ENCODE results near the gene RANBP3.

Gene RANBP3

GRCh38 chr19:5947435-5947834 lies 30.5 kb downstream of the RANBP3 start:
- Histone ChIP-seq H3K9ac (ENCODE audit: low read length in 2 of 2) (peak overlapping the region; percentile 36 to 58), H3K27ac (ENCODE audit: low read length) (peak overlapping the region; percentile 88), H3K27me3 (ENCODE audit: control insufficient read depth in 1 of 2, insufficient read depth in 2 of 2, low read length in 2 of 2) (no peaks in the 10 kb centered on the region), H3K36me3 (ENCODE audit: control insufficient read depth in 2 of 2, insufficient read depth in 2 of 2, low read length in 2 of 2) (no peaks in the 10 kb centered on the region), H3K4me1 (ENCODE audit: control insufficient read depth, insufficient read depth, low read length) (peaks cover 87% of the 10 kb centered on the region), H3K9me3 (ENCODE audit: control insufficient read depth in 2 of 2, low read length in 2 of 2) (no peaks in the 10 kb centered on the region), H3K4me3 (ENCODE audit: low read length in 2 of 2) (peak overlapping the region in 1 of 2 donors; percentile 47)

- peak overlapping the region in 1 of 2 donors; percentile 38 for H3K9ac ChIP-seq (ENCODE audit: low read length in 2 of 2)
Measured at GRCh38 chr19:5943623-5944022, 34.3 kb downstream of the RANBP3 start.

GRCh38 chr19:5943045-5943444 lies 34.9 kb downstream of the RANBP3 start:
- no peaks in the 10 kb centered on the region for H3K9me3 ChIP-seq (ENCODE audit: control insufficient read depth in 2 of 2, low read length in 2 of 2)
- H3K4me3 ChIP-seq (ENCODE audit: low read length in 2 of 2): no peak overlapping the region
- H3K36me3 ChIP-seq (ENCODE audit: control insufficient read depth in 2 of 2, insufficient read depth in 2 of 2, low read length in 2 of 2): peaks cover 11 to 20% of the 10 kb centered on the region in 2 donors
- peak overlapping the region; percentile 69 for H3K27ac ChIP-seq (ENCODE audit: low read length)
- peaks cover 71% of the 10 kb centered on the region for H3K4me1 ChIP-seq (ENCODE audit: control insufficient read depth, insufficient read depth, low read length)
- H3K9ac ChIP-seq (ENCODE audit: low read length in 2 of 2): no peak overlapping the region
- H3K27me3 ChIP-seq (ENCODE audit: control insufficient read depth in 1 of 2, insufficient read depth in 2 of 2, low read length in 2 of 2): no peaks in the 10 kb centered on the region

More at GRCh38 chr19:5943623-5944022, 34.3 kb downstream of the RANBP3 start:
- Histone ChIP-seq H3K27me3 (ENCODE audit: control insufficient read depth in 1 of 2, insufficient read depth in 2 of 2, low read length in 2 of 2) (no peaks in the 10 kb centered on the region), H3K36me3 (ENCODE audit: control insufficient read depth in 2 of 2, insufficient read depth in 2 of 2, low read length in 2 of 2) (peaks cover 11 to 20% of the 10 kb centered on the region in 2 donors), H3K4me3 (ENCODE audit: low read length in 2 of 2) (no peak overlapping the region), H3K9me3 (ENCODE audit: control insufficient read depth in 2 of 2, low read length in 2 of 2) (no peaks in the 10 kb centered on the region), H3K27ac (ENCODE audit: low read length) (peak overlapping the region; percentile 69), H3K4me1 (ENCODE audit: control insufficient read depth, insufficient read depth, low read length) (peaks cover 75% of the 10 kb centered on the region)

DNA sequence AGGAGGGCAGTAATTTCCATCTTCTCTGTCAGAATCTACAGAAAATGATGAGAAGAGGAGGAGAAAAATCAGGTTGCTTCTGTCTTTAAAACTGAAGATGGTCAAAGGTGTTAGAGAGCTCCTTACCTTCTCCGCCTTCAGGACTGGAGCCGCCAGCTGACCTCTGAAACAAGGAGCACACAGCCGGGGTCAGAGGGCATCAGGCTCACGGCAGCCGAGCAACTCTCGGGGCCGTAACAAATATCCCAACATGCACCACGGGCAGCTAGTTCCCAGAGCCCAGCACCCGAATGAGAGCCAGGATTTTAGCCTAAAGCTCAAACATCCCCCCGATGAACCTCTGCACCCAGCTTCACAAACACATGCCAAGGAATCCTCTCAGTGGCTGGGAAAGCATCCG lies 36.3 kb downstream of the RANBP3 start:
- Histone ChIP-seq H3K27me3 (ENCODE audit: control insufficient read depth in 1 of 2, insufficient read depth in 2 of 2, low read length in 2 of 2) (no peaks in the 10 kb centered on the region), H3K27ac (ENCODE audit: low read length) (peak overlapping the region; percentile 69), H3K4me3 (ENCODE audit: low read length in 2 of 2) (peak overlapping the region in 1 of 2 donors; percentile 44), H3K4me1 (ENCODE audit: control insufficient read depth, insufficient read depth, low read length) (peaks cover 59% of the 10 kb centered on the region), H3K9ac (ENCODE audit: low read length in 2 of 2) (peak overlapping the region in 1 of 2 donors; percentile 0), H3K9me3 (ENCODE audit: control insufficient read depth in 2 of 2, low read length in 2 of 2) (no peaks in the 10 kb centered on the region), H3K36me3 (ENCODE audit: control insufficient read depth in 2 of 2, insufficient read depth in 2 of 2, low read length in 2 of 2) (peaks cover 11 to 31% of the 10 kb centered on the region in 2 donors)

DNA sequence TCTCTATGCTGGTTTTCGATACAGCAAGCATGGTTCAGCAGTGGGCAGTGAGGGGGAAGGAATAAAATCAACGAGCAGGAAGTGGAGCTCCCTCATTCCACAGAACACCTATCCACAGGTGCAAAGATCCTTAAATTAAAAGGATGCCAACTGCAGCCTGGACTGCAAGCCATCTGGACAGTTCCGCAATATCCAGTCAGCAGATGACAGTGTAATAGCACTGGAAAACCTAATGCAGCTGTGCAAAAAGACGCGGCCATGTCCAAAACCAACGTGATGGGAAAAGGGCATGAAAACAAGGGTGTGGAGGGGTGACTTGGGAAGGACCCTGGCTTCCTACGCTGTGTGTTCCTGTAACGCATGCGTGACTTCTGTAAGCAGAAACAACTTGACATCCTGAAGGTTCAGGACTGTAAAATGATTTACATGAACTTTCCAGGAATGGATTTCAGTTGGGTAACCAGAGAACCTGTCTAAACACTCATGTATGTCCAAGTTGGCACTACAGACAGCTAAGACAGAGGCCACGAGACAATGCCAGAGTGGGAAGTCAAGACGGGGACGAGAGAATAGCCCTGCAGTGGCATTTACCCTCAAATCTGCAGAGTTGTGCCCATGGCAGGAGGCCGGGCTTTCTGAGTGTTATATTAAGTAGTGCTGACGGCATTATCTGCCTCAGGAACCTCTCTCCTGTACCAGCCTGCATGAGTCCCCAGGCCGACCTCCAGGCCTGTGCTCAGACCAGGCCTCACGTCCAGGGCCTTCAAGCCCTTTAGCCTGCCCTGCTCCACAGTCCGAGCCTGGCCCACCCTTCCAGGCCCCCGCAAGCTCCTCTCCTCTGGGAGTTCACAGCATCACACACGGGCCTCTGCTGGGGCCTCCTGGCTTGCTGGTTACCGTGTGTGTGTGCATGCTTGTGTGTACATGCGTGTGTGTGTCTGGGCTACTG lies 37.4 kb downstream of the RANBP3 start:
- Histone ChIP-seq H3K36me3 (ENCODE audit: control insufficient read depth in 2 of 2, insufficient read depth in 2 of 2, low read length in 2 of 2) (peaks cover 11 to 35% of the 10 kb centered on the region in 2 donors), H3K9ac (ENCODE audit: low read length in 2 of 2) (peak overlapping the region in 1 of 2 donors; percentile 5)

GRCh38 chr19:5937550-5937949 lies 40.4 kb downstream of the RANBP3 start:
- Histone ChIP-seq H3K4me3 (ENCODE audit: low read length in 2 of 2) (no peak overlapping the region), H3K4me1 (ENCODE audit: control insufficient read depth, insufficient read depth, low read length) (peaks cover 69% of the 10 kb centered on the region), H3K27ac (ENCODE audit: low read length) (no peak overlapping the region), H3K36me3 (ENCODE audit: control insufficient read depth in 2 of 2, insufficient read depth in 2 of 2, low read length in 2 of 2) (peaks cover 11 to 35% of the 10 kb centered on the region in 2 donors), H3K27me3 (ENCODE audit: control insufficient read depth in 1 of 2, insufficient read depth in 2 of 2, low read length in 2 of 2) (no peaks in the 10 kb centered on the region), H3K9ac (ENCODE audit: low read length in 2 of 2) (no peak overlapping the region), H3K9me3 (ENCODE audit: control insufficient read depth in 2 of 2, low read length in 2 of 2) (no peaks in the 10 kb centered on the region)

More for the DNA sequence above, 37.4 kb downstream of the RANBP3 start:
- peaks cover 63% of the 10 kb centered on the region for H3K4me1 ChIP-seq (ENCODE audit: control insufficient read depth, insufficient read depth, low read length)
- H3K27me3 ChIP-seq (ENCODE audit: control insufficient read depth in 1 of 2, insufficient read depth in 2 of 2, low read length in 2 of 2): no peaks in the 10 kb centered on the region
- H3K4me3 ChIP-seq (ENCODE audit: low read length in 2 of 2): no peak overlapping the region
- no peaks in the 10 kb centered on the region for H3K9me3 ChIP-seq (ENCODE audit: control insufficient read depth in 2 of 2, low read length in 2 of 2)
- H3K27ac ChIP-seq (ENCODE audit: low read length): peak overlapping the region; percentile 69

DNA sequence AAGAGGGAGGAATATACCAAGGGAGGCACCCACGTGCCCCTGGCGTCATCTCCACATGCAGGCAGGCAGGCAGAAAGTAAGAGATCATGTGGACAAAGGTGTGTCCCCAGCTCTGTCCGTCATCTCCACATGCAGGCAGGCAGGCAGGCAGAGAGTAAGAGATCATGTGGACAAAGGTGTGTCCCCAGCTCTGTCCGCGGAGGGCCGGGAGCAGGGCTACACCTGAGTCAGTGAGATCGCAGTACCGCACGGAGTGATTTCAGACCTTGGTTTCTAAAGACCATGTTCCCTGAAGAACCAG lies 41.7 kb downstream of the RANBP3 start:
- Histone ChIP-seq H3K9me3 (ENCODE audit: control insufficient read depth in 2 of 2, low read length in 2 of 2) (no peaks in the 10 kb centered on the region), H3K4me1 (ENCODE audit: control insufficient read depth, insufficient read depth, low read length) (peaks cover 70% of the 10 kb centered on the region), H3K27ac (ENCODE audit: low read length) (no peak overlapping the region), H3K4me3 (ENCODE audit: low read length in 2 of 2) (no peak overlapping the region), H3K27me3 (ENCODE audit: control insufficient read depth in 1 of 2, insufficient read depth in 2 of 2, low read length in 2 of 2) (no peaks in the 10 kb centered on the region), H3K36me3 (ENCODE audit: control insufficient read depth in 2 of 2, insufficient read depth in 2 of 2, low read length in 2 of 2) (peaks cover 11 to 32% of the 10 kb centered on the region in 2 donors), H3K9ac (ENCODE audit: low read length in 2 of 2) (no peak overlapping the region)

GRCh38 chr19:5935473-5936291 lies 42.3 kb downstream of the RANBP3 start:
- H3K36me3 ChIP-seq (ENCODE audit: control insufficient read depth in 2 of 2, insufficient read depth in 2 of 2, low read length in 2 of 2): peaks cover 11 to 28% of the 10 kb centered on the region in 2 donors
- peaks cover 69% of the 10 kb centered on the region for H3K4me1 ChIP-seq (ENCODE audit: control insufficient read depth, insufficient read depth, low read length)
- H3K9ac ChIP-seq (ENCODE audit: low read length in 2 of 2): no peak overlapping the region
- peak overlapping the region in 1 of 2 donors; percentile 15 for H3K4me3 ChIP-seq (ENCODE audit: low read length in 2 of 2)
- no peaks in the 10 kb centered on the region for H3K9me3 ChIP-seq (ENCODE audit: control insufficient read depth in 2 of 2, low read length in 2 of 2)
- no peaks in the 10 kb centered on the region for H3K27me3 ChIP-seq (ENCODE audit: control insufficient read depth in 1 of 2, insufficient read depth in 2 of 2, low read length in 2 of 2)
- no peak overlapping the region for H3K27ac ChIP-seq (ENCODE audit: low read length)

GRCh38 chr19:5934774-5935472 lies 43.0 kb downstream of the RANBP3 start:
- no peaks in the 10 kb centered on the region for H3K27me3 ChIP-seq (ENCODE audit: control insufficient read depth in 1 of 2, insufficient read depth in 2 of 2, low read length in 2 of 2)
- H3K9me3 ChIP-seq (ENCODE audit: control insufficient read depth in 2 of 2, low read length in 2 of 2): no peaks in the 10 kb centered on the region
- H3K36me3 ChIP-seq (ENCODE audit: control insufficient read depth in 2 of 2, insufficient read depth in 2 of 2, low read length in 2 of 2): peaks cover 13 to 22% of the 10 kb centered on the region in 2 donors
- H3K4me3 ChIP-seq (ENCODE audit: low read length in 2 of 2): peak overlapping the region in 1 of 2 donors; percentile 15
- peak overlapping the region; percentile 37 for H3K27ac ChIP-seq (ENCODE audit: low read length)
- no peak overlapping the region for H3K9ac ChIP-seq (ENCODE audit: low read length in 2 of 2)
- peaks cover 68% of the 10 kb centered on the region for H3K4me1 ChIP-seq (ENCODE audit: control insufficient read depth, insufficient read depth, low read length)

GRCh38 chr19:5934069-5934401 lies 43.9 kb downstream of the RANBP3 start:
- H3K27ac ChIP-seq (ENCODE audit: low read length): peak overlapping the region; percentile 46

More at GRCh38 chr19:5934069-5934401, 43.9 kb downstream of the RANBP3 start:
- peaks cover 16 to 19% of the 10 kb centered on the region in 2 donors for H3K36me3 ChIP-seq (ENCODE audit: control insufficient read depth in 2 of 2, insufficient read depth in 2 of 2, low read length in 2 of 2)
- no peak overlapping the region for H3K9ac ChIP-seq (ENCODE audit: low read length in 2 of 2)
- no peaks in the 10 kb centered on the region for H3K27me3 ChIP-seq (ENCODE audit: control insufficient read depth in 1 of 2, insufficient read depth in 2 of 2, low read length in 2 of 2)
- H3K9me3 ChIP-seq (ENCODE audit: control insufficient read depth in 2 of 2, low read length in 2 of 2): no peaks in the 10 kb centered on the region
- no peak overlapping the region for H3K4me3 ChIP-seq (ENCODE audit: low read length in 2 of 2)
- H3K4me1 ChIP-seq (ENCODE audit: control insufficient read depth, insufficient read depth, low read length): peaks cover 75% of the 10 kb centered on the region

Data from stomach smooth muscle (tissue), 2 donors.